ENCODE measurements around the gene OR2J2.
"Not testable (repeated sequence)": the region's sequence is repeated elsewhere in the genome, so short reads cannot be mapped to it uniquely, and the experiment has no call there.

OR2J2 gene

DNA sequence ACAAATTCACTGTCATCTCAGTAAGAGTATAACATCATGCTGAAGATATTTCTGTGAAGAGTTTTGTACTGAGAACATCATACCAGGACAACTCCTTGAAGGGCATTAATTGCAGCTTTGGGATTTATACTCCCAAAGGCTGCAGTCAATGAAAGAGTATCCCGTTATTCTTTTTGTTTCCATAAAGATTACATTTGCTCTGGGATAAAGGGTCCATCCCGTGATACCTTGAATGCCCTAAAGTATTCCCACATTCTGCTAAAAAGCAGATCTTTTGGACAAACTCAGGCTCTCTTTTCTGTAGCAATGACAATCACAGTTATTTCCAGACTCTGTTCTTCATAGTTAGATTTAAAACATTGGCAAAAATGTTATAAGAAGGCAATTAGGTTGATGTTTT, at the start of gene OR2J2:
OR2J2 (plus strand) TSS at position 301 of the 400 bp plus-strand sequence. CDS start 2,729 bp downstream, outside the sequence.
- not testable (repeated sequence) for DNase-seq

DNA sequence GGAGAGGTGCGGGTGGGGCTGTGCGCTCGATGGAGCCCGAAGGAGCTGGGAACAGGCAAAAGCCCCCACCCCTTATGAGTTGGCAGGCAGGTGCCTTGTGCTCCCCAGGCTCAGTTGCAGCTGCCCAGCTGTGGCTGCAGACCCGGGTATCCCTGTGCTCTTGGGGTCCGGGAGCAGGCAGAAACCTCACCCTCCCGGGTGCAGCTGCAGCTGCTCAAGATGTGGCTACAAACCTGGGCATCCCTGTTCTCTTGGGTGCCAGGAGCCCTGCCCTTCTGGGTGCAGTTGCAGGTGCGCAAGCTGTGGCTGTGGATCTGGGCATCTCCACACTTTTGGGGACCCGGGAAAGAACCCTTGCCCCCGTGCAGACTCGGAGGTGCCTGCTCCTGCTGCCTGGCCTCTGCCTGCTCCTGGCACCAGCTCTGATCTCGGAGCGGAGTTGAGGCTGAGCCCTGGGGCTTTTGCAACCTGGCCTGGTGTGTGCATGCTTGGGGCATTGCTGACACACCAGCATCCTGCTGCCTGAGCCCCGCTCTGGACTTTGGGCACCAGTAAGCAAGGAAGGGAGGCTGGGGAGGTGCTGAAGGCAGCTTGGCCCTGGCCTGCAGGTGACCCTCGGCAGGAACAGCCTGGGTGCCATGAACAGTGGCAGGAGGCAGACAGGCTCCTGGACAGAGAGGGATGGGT, 41.2 kb upstream of the OR2J2 start:
- no peak for DNase-seq

DNA sequence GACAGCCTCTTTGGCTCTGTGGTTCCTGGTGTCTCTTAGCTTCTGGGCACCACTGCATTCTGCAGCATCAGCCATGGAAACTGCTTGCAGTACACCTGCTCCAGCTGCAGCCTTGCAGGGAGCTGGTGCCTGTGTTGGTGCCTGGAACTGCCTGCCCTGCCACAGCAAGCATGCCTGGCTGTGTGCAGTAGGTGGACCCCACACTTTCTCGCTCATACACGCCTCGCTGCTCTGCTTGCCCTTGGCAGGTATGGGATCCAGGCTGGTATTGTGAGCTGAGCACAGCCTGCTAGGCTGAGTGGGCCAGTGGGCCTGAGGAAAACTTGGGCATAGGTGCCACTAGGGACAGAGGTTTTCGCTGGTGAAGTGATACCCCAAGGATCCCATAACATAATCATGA, 40.1 kb upstream of the OR2J2 start:
- DNase-seq: no peak

DNA sequence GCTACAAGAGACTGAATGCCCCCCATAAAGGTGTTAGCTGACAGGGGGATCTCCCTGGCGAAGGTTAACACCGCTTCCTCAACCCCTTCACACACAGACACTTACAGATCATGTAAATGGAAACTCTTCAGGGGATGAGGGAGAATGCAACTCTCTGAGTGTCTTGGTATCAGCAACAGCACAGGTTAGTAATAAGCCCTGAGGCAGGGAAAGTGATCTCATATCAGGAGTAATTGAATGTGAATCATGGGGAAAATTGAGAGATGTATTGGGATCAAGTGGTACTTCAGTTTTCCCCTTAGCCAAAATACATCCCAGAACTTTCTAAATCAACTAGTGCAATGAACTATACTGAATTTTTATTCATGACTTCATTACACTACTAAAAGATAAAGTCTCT, 39.0 kb upstream of the OR2J2 start:
- no peak for DNase-seq

- no peak for DNase-seq
These were observed 33.0 kb upstream of the OR2J2 start for GRCh38 chr6:29137724-29138123.

GRCh38 chr6:29141606-29142005, 29.1 kb upstream of the OR2J2 start:
- no peak for DNase-seq

GRCh38 chr6:29142309-29142708, 28.4 kb upstream of the OR2J2 start:
- no peak for DNase-seq

DNA sequence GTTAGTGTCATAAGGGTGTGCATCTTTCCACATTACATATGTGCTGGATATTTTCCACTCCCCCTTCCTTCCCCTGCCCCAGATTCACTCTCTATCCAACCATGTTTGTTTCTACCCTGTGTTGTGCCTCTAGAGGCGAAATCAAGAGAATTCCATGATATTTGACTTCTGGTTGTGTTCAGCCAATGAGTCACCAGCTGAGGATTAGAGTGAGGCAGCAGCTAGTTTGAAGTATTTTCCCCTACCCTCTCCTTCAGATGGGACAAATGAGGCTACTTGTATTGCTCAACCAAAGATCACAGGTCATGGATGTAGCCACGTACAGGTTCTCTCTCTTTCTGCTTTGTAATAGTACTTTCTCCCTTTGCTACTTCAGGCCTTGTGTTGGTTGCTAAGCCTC, 24.5 kb upstream of the OR2J2 start:
- DNase-seq: no peak

DNA sequence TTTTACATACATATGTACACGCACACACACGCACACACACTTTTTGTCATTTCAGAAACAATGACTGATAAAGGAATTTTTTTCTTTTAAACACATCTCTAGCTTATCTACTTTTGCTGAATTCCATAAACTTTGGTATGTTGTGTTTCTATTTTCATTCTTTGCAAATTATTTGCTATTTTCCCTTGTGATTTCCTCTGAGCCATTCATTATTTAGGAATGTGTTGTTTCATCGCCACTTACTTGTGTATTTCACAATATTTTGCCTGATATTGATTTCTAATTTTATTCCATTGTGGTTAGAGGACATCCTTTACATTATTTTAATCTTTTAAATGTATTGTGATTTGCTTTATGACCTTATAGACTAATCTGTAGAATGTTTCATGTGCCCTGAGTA, 23.6 kb upstream of the OR2J2 start:
- DNase-seq: no peak

DNA sequence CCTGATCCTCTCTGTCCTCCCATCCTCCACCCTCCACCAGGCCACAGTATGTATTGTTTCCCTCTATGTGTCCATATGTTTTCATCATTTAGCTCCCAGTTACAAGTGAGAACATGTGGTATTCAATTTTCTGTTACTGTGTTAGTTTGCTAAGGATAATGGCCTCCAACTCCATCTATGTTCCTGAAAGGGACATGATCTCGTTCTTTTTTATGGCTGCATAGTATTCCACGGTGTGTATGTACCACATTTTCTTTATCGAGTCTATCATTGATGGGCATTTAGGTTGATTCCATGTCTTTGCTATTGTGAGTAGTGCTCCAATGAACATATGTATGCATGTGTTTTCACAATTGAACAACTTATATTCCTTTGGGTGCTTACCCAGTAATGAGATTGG, 21.3 kb upstream of the OR2J2 start:
- not testable (repeated sequence) for DNase-seq

GRCh38 chr6:29153083-29153482, 17.6 kb upstream of the OR2J2 start:
- no peak for DNase-seq

- DNase-seq: not testable (repeated sequence)
These were observed 15.5 kb upstream of the OR2J2 start for GRCh38 chr6:29155182-29155581.

DNA sequence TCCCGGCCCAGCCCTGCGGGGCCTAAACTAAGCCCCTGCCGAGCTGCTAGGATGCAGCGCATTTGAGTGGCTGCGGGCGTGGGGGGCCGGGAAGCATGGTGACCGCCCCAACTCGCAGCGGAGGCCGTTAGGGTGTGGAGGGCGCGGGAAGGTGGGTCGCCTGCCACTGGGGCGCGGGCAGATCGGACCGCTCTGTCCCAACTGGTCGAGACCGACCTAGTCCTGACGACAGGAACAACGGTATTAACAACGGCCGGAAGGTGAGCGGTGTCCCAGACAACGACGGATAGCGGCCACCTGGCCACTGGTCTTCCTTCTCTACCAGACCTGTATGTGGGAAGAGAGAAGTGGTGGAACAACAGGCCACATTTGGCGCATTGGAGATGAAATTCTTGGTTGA, 10.8 kb upstream of the OR2J2 start:
- not testable (repeated sequence) for DNase-seq

- not testable (repeated sequence) for DNase-seq
These were observed 5.1 kb upstream of the OR2J2 start for GRCh38 chr6:29165571-29165970.

DNA sequence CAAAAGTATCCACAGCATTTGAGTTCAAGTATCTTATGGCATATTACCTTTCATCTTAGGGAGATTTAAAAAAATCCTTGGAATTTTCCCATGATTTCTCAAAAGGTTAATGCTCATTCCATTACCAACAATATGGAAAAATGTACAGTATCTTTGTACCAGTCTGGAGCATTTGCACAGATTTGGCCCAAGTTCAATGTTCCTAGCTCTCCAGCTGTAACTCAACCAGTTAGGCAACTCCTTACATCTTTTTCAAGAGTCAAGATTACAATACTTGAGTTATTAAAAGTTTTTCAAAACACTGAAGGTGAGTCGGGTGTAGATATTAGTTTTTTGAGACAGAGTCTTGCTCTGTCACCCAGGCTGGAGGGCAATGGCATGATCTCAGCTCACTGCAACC, 1.0 kb downstream of the OR2J2 start:
- DNase-seq: no peak

GRCh38 chr6:29183594-29183993, 12.9 kb downstream of the OR2J2 start:
- no peak for DNase-seq

DNA sequence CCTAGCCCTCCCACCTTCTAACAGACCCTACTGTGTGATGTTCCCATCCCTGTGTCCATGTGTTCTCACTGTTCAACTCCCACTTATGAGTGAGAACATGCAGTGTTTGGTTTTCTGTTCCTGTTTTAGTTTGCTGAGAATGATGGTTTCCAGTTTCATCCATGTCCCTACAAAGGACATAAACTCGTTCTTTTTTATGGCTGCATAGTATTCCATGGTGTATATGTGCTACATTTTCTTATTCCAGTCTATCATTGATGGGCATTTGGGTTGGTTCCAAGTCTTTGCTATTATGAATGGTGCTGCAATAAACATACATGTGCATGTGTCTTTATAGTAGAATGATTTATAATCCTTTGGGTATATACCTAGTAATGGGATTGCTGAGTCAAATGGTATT, 18.0 kb downstream of the OR2J2 start:
- DNase-seq: not testable (repeated sequence)

DNA sequence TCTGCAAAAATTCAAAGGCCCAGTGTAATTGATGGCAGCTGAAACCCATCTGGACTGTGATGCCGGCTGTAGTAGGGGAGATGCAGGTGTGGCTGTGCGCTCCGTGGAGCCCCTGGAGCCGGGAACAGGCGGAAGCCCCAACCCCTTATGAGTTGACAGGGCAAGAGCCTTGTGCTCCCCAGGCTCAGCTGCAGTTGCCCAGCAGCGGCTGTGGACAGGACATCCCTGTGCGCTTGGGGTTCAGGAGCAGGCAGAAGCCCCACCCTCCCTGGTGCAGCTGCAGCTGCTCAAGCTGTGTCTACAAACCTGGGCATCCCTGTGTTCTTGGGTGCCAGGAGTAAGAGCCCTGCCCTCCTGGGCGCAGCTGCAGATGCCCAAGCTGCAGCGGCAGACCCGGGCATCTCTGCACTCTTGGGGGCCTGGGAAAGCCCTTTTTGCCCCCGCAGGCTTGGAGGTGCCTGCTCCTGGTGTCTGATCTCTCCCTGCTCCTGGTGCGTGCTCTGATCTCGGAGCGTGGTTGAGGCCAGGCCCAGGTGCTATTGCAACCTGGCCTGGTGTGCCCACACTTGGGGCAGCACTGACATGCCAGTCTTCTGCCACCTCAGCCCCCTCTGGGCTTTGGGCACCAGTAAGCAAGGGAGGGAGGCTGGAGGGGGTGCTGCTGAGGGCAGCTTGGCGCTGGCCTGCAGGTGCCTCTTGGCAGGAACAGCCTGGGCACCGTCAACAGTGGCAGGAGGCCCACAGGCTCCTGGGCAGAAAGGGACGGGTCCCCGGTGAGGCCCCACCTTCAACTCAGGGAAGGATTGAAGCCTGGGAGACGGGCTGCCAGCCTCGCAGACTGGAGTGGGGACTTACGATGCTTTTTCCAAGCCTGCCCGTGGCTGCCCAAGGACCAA, 30.3 kb downstream of the OR2J2 start:
- no peak for DNase-seq

- DNase-seq: no peak
These were observed 31.3 kb downstream of the OR2J2 start for GRCh38 chr6:29201966-29202365.

DNA sequence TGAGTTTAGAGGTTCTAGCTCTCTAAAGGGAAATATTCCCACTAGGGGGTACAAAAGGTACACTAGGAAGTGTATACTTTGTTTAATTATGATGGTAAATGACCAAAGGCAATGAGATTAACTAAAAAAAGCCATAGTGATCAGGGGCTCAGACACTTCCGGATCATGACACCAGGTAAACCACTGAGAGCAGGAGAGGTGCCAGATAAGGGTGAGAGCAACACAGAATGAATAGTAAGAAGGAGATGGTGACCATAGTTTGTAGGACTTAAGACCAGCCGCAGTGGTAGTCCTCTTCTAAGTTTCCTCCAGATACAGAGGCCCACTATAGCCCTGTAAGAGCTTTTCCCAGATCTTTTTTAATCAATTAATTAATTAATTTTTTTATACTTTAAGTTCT, 40.8 kb downstream of the OR2J2 start:
- DNase-seq: no peak

GRCh38 chr6:29216528-29216927, 45.8 kb downstream of the OR2J2 start:
- no peak for DNase-seq

GRCh38 chr6:29217242-29217641, 46.5 kb downstream of the OR2J2 start:
- not testable (repeated sequence) for DNase-seq

DNA sequence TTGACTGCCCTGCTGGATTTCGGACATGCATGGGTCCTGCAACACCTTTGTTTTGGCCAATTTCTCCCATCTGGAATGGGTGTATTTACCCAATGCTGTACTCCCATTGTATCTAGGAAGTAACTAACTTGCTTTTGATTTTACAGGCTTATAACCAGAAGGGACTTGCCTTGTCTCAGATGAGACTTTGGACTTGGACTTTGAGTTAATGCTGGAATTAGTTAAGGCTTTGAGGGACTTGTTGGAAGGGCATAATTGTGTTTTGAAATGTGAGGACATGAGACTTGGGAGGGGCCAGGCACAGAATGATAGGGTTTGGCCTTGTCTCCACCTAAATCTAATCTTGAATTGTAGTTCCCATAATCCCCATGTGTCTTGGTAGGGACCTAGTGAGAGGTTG, 47.3 kb downstream of the OR2J2 start:
- not testable (repeated sequence) for DNase-seq
